Upper lobe of left lung (tissue), 4 donors: Measurements from ENCODE around the gene RBPJ.

Experiments
- EP300 ChIP-seq, 4 donors: sonication (generic); formaldehyde crosslinking; IDR thresholded peaks; one replicate each; pipeline ENCODE4 v1.5.1; 2017; ENCODE audit warnings: antibody characterized with exemption in 4 of 4, control low read depth in 2 of 4
- POLR2A ChIP-seq, 4 donors: fragments of 450-650 bp; IDR thresholded peaks; one replicate each; pipeline ENCODE4 v1.5.1; 2016 to 2017; ENCODE audit warnings: antibody characterized with exemption in 4 of 4, mild to moderate bottlenecking in 2 of 4
- POLR2AphosphoS5 ChIP-seq, 2 donors: sonication (generic); formaldehyde crosslinking; IDR thresholded peaks; one replicate each; pipeline ENCODE4 v1.5.1; 2017; ENCODE audit warnings: antibody characterized with exemption in 2 of 2
- TF ChIP-seq, protein P1 (sequence below), 6 experiments: fragments of 450-650 bp in 4 of 6; fragments of 200-600 bp in 2 of 6; sonication (generic) in 2 of 6; IDR thresholded peaks; one replicate each; pipeline ENCODE4 v1.5.1; 2016 to 2019; ENCODE audit warnings: antibody characterized with exemption in 6 of 6

DNA sequence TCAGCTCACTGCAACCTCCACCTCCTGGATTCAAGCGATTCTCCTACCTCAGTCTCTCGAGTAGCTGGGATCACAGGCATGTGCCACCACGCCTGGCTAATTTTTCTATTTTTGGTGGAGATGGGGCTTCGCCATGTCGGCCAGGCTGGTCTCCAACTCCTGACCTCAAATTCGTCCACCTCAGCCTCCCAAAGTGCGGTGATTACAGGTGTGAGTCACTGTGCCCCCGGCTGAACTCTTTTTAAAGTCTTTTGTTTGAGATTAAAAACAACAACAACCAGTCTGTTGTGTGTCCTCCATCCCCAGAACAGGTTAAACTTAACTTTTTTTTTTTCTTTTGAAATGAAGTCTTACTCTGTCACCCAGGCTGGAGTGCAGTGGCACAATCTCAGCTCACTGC, 36.3 kb upstream of the RBPJ start:
- TF ChIP-seq, protein P1, sequence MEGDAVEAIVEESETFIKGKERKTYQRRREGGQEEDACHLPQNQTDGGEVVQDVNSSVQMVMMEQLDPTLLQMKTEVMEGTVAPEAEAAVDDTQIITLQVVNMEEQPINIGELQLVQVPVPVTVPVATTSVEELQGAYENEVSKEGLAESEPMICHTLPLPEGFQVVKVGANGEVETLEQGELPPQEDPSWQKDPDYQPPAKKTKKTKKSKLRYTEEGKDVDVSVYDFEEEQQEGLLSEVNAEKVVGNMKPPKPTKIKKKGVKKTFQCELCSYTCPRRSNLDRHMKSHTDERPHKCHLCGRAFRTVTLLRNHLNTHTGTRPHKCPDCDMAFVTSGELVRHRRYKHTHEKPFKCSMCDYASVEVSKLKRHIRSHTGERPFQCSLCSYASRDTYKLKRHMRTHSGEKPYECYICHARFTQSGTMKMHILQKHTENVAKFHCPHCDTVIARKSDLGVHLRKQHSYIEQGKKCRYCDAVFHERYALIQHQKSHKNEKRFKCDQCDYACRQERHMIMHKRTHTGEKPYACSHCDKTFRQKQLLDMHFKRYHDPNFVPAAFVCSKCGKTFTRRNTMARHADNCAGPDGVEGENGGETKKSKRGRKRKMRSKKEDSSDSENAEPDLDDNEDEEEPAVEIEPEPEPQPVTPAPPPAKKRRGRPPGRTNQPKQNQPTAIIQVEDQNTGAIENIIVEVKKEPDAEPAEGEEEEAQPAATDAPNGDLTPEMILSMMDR (IDR thresholded peaks at IDR 0.05) = no peak
- TF ChIP-seq EP300 (IDR thresholded peaks at IDR 0.05) (no peak), POLR2A (IDR thresholded peaks at IDR 0.05) (no peak), POLR2AphosphoS5 (IDR thresholded peaks at IDR 0.05) (no peak)
